ENCODE data around the gene FSTL4. TPM values are rescaled to one million over a fixed set of nuclear protein-coding genes. Genes with fewer than 3 reads are reported as not detected.

The FSTL4 gene
- total and polyA plus RNA-seq, 2 of the 4 experiments (the other 2 are of a cell fraction): 0.18 TPM; not detected in 1

DNA sequence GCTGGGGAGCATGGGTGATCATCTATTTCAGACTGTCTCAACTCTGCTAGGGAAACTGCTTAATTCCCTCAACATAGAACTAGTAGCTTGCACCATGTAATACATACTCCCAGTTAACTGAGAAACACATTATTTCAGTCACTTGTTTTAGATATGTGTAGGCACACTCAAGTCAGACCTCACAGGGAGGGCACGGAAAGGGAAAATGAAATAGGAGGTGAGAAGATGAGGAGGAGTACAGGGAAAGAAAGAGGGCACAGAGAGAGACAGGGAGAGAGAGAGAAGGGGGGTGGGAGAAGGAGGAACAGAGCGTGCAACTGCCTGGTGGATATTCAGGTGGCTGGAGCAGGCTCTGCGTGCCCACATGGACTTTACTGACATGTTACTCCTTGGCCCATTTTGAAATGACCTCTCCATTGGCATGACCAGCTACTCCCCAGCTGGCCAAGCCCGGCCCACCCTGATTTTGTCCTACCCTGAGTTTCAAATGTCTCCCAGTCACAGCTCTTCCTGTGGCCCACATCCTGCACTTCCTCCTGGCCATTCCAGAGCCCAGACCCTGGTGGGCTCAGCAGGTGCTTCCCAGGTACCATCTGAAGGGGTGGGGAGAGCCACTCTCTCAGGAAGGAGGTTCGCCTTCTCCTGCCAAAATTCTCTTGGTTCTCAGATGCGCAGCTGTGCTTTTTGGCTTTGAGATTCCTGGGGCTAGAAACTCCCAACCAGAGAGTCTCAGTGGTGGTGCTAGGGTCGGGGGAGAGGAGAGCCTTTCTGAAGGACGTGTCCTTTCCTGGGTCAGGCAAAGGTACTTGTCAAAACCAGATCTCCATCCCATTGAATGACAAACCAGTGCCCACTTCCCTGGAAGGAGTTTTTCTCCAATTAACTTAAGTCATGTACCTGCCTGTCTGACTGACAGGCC, 229.4 kb downstream of the FSTL4 start (continued):
- no peak for TF ChIP-seq BHLHE40 (IDR thresholded peaks at IDR 0.05; ENCODE audit: low read depth, low read length)

DNA sequence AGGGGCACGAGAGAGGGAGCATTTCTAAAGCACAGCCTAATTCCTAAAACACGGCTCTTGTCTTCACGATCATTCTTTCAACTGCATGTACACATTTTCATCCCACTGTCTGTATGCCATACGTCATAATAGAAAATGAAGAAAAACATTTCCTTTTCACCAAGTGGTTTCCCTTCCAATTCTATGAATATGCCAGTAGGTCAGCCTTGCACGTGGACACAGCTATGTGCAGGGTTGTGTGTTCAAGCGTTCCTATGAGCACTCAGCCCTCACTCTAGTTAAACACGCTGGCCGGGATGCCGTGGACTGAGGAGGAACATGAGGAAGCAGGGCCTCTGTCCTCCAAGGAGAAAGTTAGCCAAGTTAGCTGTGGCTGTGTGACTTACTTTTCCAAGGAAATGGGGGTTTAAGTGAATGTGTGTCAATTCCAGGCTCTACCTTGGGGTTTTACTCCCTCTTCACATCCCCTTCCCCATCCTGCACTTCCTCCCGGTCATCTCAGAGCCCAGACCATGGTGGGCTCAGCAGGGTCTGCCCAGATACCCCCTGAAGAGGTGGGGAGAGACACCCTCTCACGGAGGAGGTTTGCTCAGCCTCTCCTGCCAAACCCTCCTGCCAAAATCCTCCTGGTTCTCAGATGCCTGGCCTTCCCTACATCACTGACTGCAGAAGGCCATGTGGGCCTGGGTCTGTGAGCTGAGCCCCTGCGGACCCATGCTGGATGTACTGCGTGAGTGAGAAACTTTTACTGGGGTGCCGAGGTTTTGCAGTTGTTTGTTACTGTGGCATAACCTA, 230.6 kb downstream of the FSTL4 start:
- no peak overlapping the region for H3K4ac ChIP-seq (ENCODE audit: low read depth, low read length)
- no peaks in the 10 kb centered on the region for H3K36me3 ChIP-seq (ENCODE audit: control insufficient read depth, insufficient read depth, low read length)
- no peak overlapping the region for H2AK5ac ChIP-seq (ENCODE audit: low read depth, low read length)
- no CpG with 5 or more reads among the region's 14 CpGs for WGBS, 2 experiments (ENCODE audit: extremely low coverage in 2 of 2, insufficient read length in 1 of 2)
- H3K18ac ChIP-seq (ENCODE audit: low read depth, low read length): no peak overlapping the region
- no TSS peak for BruUV-seq (replicated peaks)
- H3K4me3 ChIP-seq (ENCODE audit: insufficient read depth, low read depth, low read length): no peak overlapping the region
- dilution Hi-C loops (cut with HindIII; ENCODE audit: low sequenced_read_pairs, unreplicated experiment): no loop called here
- no peak overlapping the region for H3K56ac ChIP-seq (ENCODE audit: extremely low read depth, insufficient read depth, low read length)
- H3K4me1 ChIP-seq (ENCODE audit: control insufficient read depth, insufficient read depth, low read length): no peaks in the 10 kb centered on the region
- H3K9ac ChIP-seq (ENCODE audit: low read depth, low read length): no peak overlapping the region
- ATAC-seq (ENCODE audit: low read depth): no peak
- no peaks in the 10 kb centered on the region for H4K20me1 ChIP-seq (ENCODE audit: insufficient read depth, low read length)
- no peak overlapping the region for H2BK120ac ChIP-seq (ENCODE audit: low read depth, low read length)
- H3K9me3 ChIP-seq (ENCODE audit: control insufficient read depth, insufficient read depth, low read length): peaks cover 3% of the 10 kb centered on the region; the same call in 1 of the 2 replicates
- H3K27me3 ChIP-seq (ENCODE audit: control insufficient read depth, insufficient read depth, low read length): peaks cover 7% of the 10 kb centered on the region
- no peak overlapping the region for H3K4me2 ChIP-seq (ENCODE audit: low read depth, low read length)
- H2AFZ ChIP-seq (replicated peaks; ENCODE audit: low read length, poor library complexity): no peak overlapping the region
- no peak overlapping the region for H4K5ac ChIP-seq (ENCODE audit: low read depth, low read length)
- no peak overlapping the region for H2BK5ac ChIP-seq (ENCODE audit: low read depth, low read length, poor library complexity, severe bottlenecking)
- intact Hi-C loops (cut with micrococcal nuclease): no loop called here
- ChIA-PET POLR2A (ENCODE audit: unreplicated experiment) (no interaction called here), CTCF (no interaction called here)
- no peak overlapping the region for H3K14ac ChIP-seq (replicated peaks; ENCODE audit: low read depth, low read length)
- TF ChIP-seq, protein P1, sequence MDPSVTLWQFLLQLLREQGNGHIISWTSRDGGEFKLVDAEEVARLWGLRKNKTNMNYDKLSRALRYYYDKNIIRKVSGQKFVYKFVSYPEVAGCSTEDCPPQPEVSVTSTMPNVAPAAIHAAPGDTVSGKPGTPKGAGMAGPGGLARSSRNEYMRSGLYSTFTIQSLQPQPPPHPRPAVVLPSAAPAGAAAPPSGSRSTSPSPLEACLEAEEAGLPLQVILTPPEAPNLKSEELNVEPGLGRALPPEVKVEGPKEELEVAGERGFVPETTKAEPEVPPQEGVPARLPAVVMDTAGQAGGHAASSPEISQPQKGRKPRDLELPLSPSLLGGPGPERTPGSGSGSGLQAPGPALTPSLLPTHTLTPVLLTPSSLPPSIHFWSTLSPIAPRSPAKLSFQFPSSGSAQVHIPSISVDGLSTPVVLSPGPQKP (IDR thresholded peaks at IDR 0.05; ENCODE audit: borderline replicate concordance, low read depth, low read length): no peak
- TF ChIP-seq MXI1 (IDR thresholded peaks at IDR 0.05; ENCODE audit: borderline replicate concordance, low read depth, low read length): no peak
- H3K23ac ChIP-seq (ENCODE audit: low read depth, low read length): no peak overlapping the region
- no peak overlapping the region for H2BK15ac ChIP-seq (ENCODE audit: low read depth, low read length)
- no peak for DNase-seq
- in situ Hi-C loops (cut with MboI; ENCODE audit: low sequenced_read_pairs): no loop called here
- H3K27ac ChIP-seq (ENCODE audit: insufficient read depth, low read length): no peak overlapping the region
- no peaks in the 10 kb centered on the region for H3K79me1 ChIP-seq (ENCODE audit: low read depth in 1 of 2, low read length in 2 of 2)
- no peak overlapping the region for H2AK9ac ChIP-seq (replicated peaks; ENCODE audit: low read depth, low read length, poor library complexity)
- H2BK20ac ChIP-seq (ENCODE audit: low read depth, low read length): no peak overlapping the region
- no peak overlapping the region for H4K8ac ChIP-seq (ENCODE audit: low read depth in 2 of 2, low read length in 2 of 2)
- H4K91ac ChIP-seq (ENCODE audit: insufficient read depth, low read depth, low read length): no peak overlapping the region
- no peaks in the 10 kb centered on the region for H3K9me1 ChIP-seq (ENCODE audit: insufficient read depth, low read length)

All from IMR-90 (cell line).